Stimulated activated CD4-positive, alpha-beta T cell treated with anti-CD3 and anti-CD28 coated beads, Interleukin-4, amount 100 ng/mL, for 4 hours (primary cell): ENCODE data around the gene SEMA7A.
A peak's percentile ranks its signal among the peaks of the same experiment; 100 is the strongest.

Experiments
- DNase-seq, 2 experiments: peaks; one replicate each; pipeline ENCODE4 v3.0.0-alpha.2; 2020

Gene SEMA7A

GRCh38 chr15:74428970-74429780, 4.6 kb downstream of the SEMA7A start:
- no peak for DNase-seq

DNA sequence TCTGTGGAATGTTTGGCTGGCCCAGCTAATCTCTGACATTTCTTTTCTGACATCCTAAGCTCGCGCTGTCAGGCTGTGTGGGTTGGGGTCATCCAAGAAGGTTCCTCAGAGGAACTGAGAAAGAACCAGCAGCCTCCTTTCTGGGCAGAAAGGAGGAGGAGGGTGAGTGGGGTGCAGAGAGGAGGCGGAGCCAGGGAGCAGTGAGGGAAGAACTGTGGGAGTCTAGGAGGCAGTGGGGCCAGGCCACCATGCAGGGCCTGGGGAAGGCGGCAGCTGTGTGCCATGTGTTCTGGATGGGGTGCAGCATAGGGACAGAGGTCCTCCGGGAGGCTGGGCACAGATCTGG, 5.3 kb downstream of the SEMA7A start:
- no peak for DNase-seq

GRCh38 chr15:74427607-74428441, 5.9 kb downstream of the SEMA7A start:
- DNase-seq: no peak

- DNase-seq: no peak
These were observed 7.1 kb downstream of the SEMA7A start for GRCh38 chr15:74426404-74427281.

DNA sequence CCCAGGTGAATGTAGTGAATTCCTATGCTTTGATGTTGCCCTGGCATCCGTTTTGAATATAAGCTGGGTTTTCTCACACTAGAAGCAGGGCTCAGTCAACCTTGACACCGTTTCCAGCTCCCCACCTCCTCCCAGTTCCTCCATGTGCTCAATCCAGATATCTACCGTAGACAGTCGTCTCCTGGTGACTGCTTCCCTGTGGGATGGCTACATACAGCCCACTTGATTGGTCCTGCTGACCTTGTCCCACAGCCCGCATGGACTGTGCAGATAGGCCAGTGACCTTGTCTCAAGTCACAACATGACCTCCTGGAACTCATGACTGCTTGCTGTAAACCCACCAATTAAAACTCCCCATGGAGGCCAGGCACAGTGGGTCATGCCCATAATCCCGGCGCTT, 8.1 kb downstream of the SEMA7A start:
- DNase-seq: no peak

- no peak for DNase-seq
These were observed 8.7 kb downstream of the SEMA7A start for GRCh38 chr15:74424901-74425528.

GRCh38 chr15:74423431-74424257, 10.1 kb downstream of the SEMA7A start:
- no peak for DNase-seq

DNA sequence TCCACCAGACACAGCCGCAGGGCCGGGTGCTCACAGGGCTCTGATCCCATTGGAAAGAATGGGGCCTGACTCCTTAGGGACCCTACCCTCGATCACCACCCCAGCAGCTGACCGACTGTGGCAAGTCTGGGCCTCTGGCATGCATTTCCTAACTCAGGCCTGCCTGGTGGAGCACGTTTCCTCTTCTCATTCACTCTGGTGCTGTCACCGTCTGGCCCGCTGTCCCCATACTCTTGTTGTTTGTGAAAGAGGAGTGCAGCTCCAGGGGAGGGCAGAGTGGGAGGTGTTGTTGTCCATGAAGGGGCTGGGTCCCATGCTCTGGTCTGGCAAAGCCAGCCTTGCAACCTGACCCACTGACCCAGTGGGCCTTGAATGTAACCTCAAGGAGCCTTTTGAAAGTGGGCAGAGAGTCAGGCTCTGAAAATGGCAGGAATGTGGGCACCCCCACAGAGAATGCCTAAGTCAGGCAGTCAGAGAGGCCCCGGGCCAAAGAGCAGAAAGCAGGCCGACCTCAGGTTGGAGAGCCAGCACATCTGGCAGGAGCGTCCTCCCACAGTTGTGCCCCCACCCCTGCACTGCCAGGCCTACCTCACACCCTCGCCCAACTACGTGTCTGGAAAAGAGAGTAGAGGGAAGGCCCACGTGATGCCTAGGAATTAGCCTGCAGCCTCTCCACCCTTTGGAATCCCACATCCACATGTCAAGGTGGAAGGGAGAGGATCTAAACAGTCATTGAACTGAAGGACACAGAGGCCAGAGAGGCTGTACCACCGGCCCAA, 10.9 kb downstream of the SEMA7A start:
- no peak for DNase-seq

DNA sequence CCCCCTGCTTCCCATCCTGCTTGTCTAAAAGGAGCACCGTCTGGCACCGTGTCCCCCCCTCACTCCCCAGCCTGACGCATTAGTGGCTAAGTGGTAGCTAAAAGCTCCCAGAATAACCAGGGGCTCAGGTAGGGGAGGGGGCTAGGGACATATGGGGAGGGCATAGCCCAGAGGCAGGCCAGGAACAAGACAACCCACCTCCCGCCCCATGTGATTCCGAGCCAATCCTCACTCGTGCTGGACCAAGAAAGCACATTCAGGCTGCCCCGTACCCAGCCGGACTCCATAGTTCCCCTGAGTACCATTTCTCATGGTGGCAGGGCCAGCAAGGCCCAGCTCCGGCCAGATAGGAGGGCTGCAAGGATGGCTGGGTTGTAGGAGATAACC, 11.5 kb downstream of the SEMA7A start:
- DNase-seq: no peak

- no peak for DNase-seq
These were observed 12.2 kb downstream of the SEMA7A start for GRCh38 chr15:74421302-74422245.

- DNase-seq: no peak
These were observed 13.4 kb downstream of the SEMA7A start for GRCh38 chr15:74420193-74420905.

DNA sequence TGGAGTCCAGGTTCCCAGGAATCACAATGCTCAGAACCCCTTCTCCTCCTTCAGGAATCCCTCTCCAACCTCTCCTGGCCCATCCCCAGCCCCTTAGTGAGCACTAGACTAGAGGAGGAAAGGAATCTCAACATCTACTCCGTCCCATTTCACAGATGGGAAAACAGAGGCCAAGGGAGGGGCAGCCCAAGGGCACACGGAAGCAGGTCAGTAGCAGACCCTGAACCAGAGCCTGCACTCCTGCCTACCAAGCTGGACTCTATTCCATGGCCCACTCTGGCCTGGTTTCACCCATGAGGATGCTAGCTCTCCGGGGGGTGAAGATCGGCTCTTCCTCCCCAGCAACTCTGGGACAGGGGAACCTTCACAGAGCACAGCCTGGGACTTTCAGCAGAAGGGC, 14.3 kb downstream of the SEMA7A start:
- no peak for DNase-seq

DNA sequence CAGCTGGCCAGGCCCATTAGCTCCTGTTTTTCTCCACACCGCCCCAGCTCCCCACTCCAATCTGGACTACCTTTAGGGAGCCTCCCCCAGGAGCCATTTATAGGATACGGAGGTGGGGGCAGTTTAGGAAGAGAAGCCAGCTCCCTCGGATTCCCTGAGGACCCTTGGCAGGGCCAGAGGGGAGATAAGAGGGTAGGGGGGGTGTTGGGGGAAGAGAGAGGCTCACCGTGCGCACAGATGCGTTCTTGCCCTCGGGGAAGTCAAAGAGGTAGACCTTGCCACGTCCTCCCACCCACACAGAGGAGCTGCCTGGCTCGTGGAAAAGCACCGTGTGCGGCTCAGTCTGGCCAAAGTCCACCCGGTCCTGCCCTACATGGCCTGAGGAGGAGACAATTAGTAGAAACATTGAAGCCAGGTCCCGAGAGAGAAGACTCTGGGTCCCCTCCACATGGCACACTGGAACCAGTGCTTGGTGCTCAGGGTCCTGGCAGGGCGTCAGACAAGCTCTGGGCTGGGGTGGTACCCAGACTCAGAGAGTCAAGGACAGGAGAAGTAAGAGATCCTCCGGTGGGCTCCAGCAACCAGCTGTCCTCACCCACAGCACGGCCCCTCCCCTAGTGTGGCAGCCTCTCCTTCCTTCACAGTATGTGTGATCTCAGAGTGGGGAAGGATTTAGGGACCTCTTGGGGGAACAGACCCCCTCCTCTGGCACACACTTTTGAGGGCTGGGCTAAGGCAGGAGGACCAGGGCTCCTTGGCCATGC, 15.0 kb downstream of the SEMA7A start:
- no peak for DNase-seq

GRCh38 chr15:74417670-74418069, 16.1 kb downstream of the SEMA7A start:
- no peak for DNase-seq

GRCh38 chr15:74417225-74417624, 16.5 kb downstream of the SEMA7A start:
- no peak for DNase-seq

- peak in 1 of 2 experiments; percentile 43 for DNase-seq
These were observed 17.5 kb downstream of the SEMA7A start for GRCh38 chr15:74415966-74416916.
